Prostate gland (tissue), 2 donors: ENCODE results near the gene CCDC88A. TPM values are rescaled to one million over a fixed set of nuclear protein-coding genes. Genes with fewer than 3 reads are reported as not detected.

Source experiments
- DNase-seq: peaks from one replicate; pipeline ENCODE4 v3.0.0-alpha.2; 2019; ENCODE audit warnings: low spot score
- H3K27ac ChIP-seq, 2 donors: fragments of 200-600 bp; sonication (generic); 2 replicates each; pipeline ENCODE4 v1.5.1; 2017 to 2019
- H3K27me3 ChIP-seq: fragments of 200-600 bp; sonication (generic); replicated peaks from 2 replicates; pipeline ENCODE4 v1.5.1; 2019; ENCODE audit not compliant: insufficient read depth
- H3K36me3 ChIP-seq, 2 donors: fragments of 200-600 bp; sonication (generic); 1 replicate in 1 of 2; 2 replicates in 1 of 2; pipeline versions ENCODE4 v1.5.1 to v1.8.1; 2017 to 2019
- H3K4me1 ChIP-seq: fragments of 200-600 bp; sonication (generic); replicated peaks from 2 replicates; pipeline ENCODE4 v1.5.1; 2019
- H3K4me3 ChIP-seq, 2 donors: fragments of 200-600 bp; sonication (generic); 2 replicates each; pipeline ENCODE4 v1.5.1; 2017 to 2019
- H3K9me3 ChIP-seq: fragments of 200-600 bp; sonication (generic); 2 replicates; pipeline ENCODE4 v1.5.1; 2017
- CTCF ChIP-seq, 4 experiments: fragments of 200-600 bp in 2 of 4; fragments of 450-650 bp in 2 of 4; sonication (generic) in 2 of 4; IDR thresholded peaks; 1 replicate in 3 of 4; 2 replicates in 1 of 4; pipeline ENCODE4 v1.5.1; 2016 to 2019; ENCODE audit warnings: antibody characterized with exemption in 4 of 4, mild to moderate bottlenecking in 2 of 4, moderate library complexity in 2 of 4
- POLR2A ChIP-seq: fragments of 450-650 bp; IDR thresholded peaks from one replicate; pipeline ENCODE4 v1.6.1; 2016; ENCODE audit warnings: antibody characterized with exemption, mild to moderate bottlenecking
- POLR2AphosphoS5 ChIP-seq: sonication (generic); formaldehyde crosslinking; IDR thresholded peaks from one replicate; pipeline ENCODE4 v1.6.1; 2017; ENCODE audit warnings: antibody characterized with exemption
- WGBS: methylation state at CpG from one replicate; pipeline ENCODE4 v1.1.5; 2018; 5-methylcytosine and 5-hydroxymethylcytosine counted together
- intact Hi-C: fragments of 100-400 bp; cut with DNase I; formaldehyde crosslinking; loops from one replicate; pipeline ENCODE4 v1.14.2; 2022
- total RNA-seq, 2 donors: library from RNA; depleted of rRNA; stranded (reverse); fragments of >200 nt; gene quantifications; one replicate each; pipeline ENCODE4 v1.1.0, GENCODE V29; 2016

Gene CCDC88A
- total RNA-seq, 2 donors from 2014 or later, result 16.8 to 43.7 TPM

GRCh38 chr2:55441280-55441892 lies 21.7 kb upstream of the CCDC88A start:
- Histone ChIP-seq H3K27me3 (no peaks in the 10 kb centered on the region), H3K4me1 (no peaks in the 10 kb centered on the region), H3K9me3 (no peaks in the 10 kb centered on the region), H3K36me3 (no peaks in the 10 kb centered on the region), H3K4me3 (no peak overlapping the region), H3K27ac (no peak overlapping the region)
- TF ChIP-seq POLR2AphosphoS5, result no peak
- TF ChIP-seq POLR2A, result no peak
- DNase-seq, result no peak
- intact Hi-C loops, result no loop called here
- 65% methylated on average over 4 of the region's 4 CpGs for WGBS

- H3K4me1 ChIP-seq, result no peaks in the 10 kb centered on the region
- no peak overlapping the region for H3K27ac ChIP-seq
- H3K36me3 ChIP-seq, result no peaks in the 10 kb centered on the region
- intact Hi-C loops, result no loop called here
- no peak for DNase-seq
- TF ChIP-seq CTCF (IDR thresholded peaks at IDR 0.05) (no peak), POLR2AphosphoS5 (no peak), POLR2A (no peak)
- H3K27me3 ChIP-seq, result no peaks in the 10 kb centered on the region
- WGBS, result 100% methylated on average over 1 of the region's 1 CpG
- H3K9me3 ChIP-seq, result no peaks in the 10 kb centered on the region
- H3K4me3 ChIP-seq, result no peak overlapping the region
Observed at GRCh38 chr2:55439101-55439397, 19.4 kb upstream of the CCDC88A start.

DNA sequence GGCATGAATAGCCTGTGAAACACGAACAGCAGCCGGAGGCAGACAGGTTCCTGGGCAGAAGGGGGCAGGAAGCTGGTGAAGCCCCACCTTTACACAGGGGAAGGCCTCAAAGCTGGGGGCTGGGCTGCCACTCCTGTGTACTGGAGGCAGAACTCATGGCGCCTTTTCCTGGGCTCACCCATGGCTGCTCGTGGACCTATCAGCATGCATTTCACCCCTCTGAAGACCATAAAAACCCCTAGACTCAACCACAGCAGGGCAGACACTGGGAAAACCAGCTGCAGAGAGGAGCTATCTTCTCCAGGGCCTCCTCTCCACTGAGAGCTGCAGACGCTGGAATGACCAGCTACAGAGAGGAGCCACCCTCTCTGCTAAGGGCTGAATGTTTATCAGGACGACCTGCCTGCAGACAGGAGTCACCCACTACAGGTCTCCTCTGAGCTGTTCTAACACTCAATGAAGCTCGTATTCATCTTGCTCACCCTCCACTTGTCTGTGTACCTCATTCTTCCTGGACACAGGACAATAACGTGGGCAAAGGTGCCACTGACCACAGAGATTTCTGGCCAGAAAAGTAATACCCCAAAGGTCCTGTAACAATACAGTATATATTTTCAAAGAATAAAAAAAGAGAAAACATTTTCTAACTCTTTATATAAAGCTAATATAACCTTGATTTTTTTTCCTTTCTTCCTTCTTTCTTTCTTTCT lies 18.9 kb upstream of the CCDC88A start:
- no peak for DNase-seq
- Histone ChIP-seq H3K36me3 (no peaks in the 10 kb centered on the region), H3K4me1 (no peaks in the 10 kb centered on the region), H3K9me3 (no peaks in the 10 kb centered on the region), H3K4me3 (no peak overlapping the region), H3K27me3 (no peaks in the 10 kb centered on the region), H3K27ac (no peak overlapping the region)
- intact Hi-C loops, result no loop called here
- no peak for TF ChIP-seq POLR2AphosphoS5
- no peak for TF ChIP-seq CTCF (IDR thresholded peaks at IDR 0.05)
- TF ChIP-seq POLR2A, result no peak
- 84% methylated on average over 8 of the region's 8 CpGs for WGBS

DNA sequence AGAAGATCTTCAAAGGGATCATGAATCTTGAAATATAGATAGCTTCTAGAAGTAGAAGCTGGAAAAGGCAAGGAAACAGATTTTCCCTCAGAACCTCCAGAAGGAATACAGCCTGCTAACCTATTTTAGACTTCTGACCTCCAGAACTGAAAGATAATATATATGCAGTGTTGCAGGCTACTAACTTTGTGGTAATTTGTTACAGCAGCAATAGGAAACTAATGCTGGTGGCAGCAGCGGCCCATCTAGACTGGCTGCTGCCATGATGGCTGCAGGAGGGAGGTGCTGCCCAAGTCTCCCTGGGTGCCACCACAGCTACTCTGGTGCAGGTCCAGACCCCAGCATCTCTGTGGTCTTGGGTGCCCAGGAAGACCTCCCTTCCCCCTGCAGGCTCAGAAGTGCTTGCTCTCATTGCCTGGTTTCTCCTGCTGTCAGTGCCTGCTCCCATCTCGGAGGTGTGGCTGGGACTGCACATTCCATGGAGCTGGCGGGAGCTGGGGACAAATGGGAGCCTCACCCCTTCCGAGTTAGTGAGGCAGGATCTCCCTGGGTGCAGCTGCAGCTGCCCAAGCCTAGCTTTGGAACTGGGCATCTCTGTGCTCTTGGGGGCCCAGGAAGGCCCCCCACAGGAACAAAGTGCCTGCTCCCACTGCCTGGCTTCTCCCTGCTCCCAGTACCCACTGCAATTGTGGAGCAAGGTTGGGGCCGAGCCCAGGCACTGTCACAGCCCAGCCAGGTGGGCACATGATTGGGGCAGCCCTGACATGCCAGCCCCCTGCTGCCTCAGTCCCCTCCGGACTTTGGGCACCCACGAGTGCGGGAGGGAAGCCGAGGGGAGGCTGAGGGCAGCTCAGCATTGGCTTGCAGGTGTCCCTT lies 18.1 kb upstream of the CCDC88A start:
- DNase-seq, result no peak
- Histone ChIP-seq H3K36me3 (no peaks in the 10 kb centered on the region), H3K4me3 (no peak overlapping the region), H3K27ac (no peak overlapping the region), H3K27me3 (no peaks in the 10 kb centered on the region), H3K4me1 (no peaks in the 10 kb centered on the region), H3K9me3 (no peaks in the 10 kb centered on the region)
- intact Hi-C loops, result no loop called here
- TF ChIP-seq POLR2AphosphoS5, result no peak
- TF ChIP-seq CTCF (IDR thresholded peaks at IDR 0.05), result no peak
- TF ChIP-seq POLR2A, result no peak
- 87% methylated on average over 6 of the region's 9 CpGs for WGBS

DNA sequence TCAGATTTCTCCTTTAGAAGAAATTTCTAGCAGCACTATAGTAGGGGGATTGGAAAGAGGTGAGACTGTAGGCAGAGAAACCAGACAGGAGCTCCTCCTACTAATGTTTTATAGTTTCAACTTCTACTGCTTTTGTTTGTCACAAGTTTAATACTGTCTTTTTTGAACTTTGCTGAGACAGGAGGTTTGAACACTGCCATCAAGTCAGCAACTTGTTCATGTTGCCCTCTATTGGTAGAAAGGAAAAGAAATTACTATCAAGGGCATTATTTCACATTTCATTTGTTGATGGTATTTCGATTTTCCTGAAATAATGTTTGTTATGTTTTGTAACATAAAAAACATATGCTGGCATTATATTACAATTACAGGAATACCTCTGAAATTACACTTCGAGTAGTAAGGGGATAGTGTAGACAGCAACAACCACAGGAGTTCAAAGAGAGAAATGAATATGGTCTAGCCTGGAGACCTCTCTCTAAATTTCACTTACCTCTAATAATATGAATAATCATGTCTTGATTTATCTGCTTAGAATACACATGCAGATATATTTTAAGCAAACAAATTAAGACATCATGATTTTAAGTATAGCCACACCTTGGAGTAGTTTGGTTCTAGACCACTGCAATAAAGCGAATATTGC lies 12.4 kb upstream of the CCDC88A start:
- no peak overlapping the region for H3K27ac ChIP-seq
- no peak overlapping the region for H3K4me3 ChIP-seq
- DNase-seq, result no peak
- WGBS, result 57% methylated on average over 3 of the region's 3 CpGs
- H3K36me3 ChIP-seq, result no peaks in the 10 kb centered on the region
- intact Hi-C loops, result no loop called here
- no peaks in the 10 kb centered on the region for H3K9me3 ChIP-seq
- no peaks in the 10 kb centered on the region for H3K27me3 ChIP-seq
- H3K4me1 ChIP-seq, result no peaks in the 10 kb centered on the region
- TF ChIP-seq POLR2A, result no peak
- peak; percentile 25 for TF ChIP-seq POLR2AphosphoS5
- TF ChIP-seq CTCF (IDR thresholded peaks at IDR 0.05), result peak in 3 of 4 experiments; percentile 48 to 66 (median 54)
